Hypothalamus (tissue), 51 donors: ENCODE measurements around the gene ARL6IP5.

Source experiments
- DNase-seq, 51 donors: peaks; one replicate each; lab custom pipeline; 2025; lab: John Stamatoyannopoulos, UW

ARL6IP5 gene

GRCh38 chr3:69144631-69145245, 60.0 kb downstream of the ARL6IP5 start:
- DNase-seq = no peak

GRCh38 chr3:69145688-69146087, 61.0 kb downstream of the ARL6IP5 start:
- DNase-seq = no peak

GRCh38 chr3:69149586-69149985, 64.8 kb downstream of the ARL6IP5 start:
- DNase-seq = no peak
